GM19025 (cell line): ENCODE measurements around the gene SHMT2.

Experiments
- ATAC-seq: cut with Tn5 transposase; IDR thresholded peaks from one replicate; pipeline ENCODE4 v1.9.1; 2021; ENCODE audit warnings: mild to moderate bottlenecking, low read depth, moderate library complexity; ENCODE audit not compliant: unreplicated experiment

SHMT2 gene

DNA sequence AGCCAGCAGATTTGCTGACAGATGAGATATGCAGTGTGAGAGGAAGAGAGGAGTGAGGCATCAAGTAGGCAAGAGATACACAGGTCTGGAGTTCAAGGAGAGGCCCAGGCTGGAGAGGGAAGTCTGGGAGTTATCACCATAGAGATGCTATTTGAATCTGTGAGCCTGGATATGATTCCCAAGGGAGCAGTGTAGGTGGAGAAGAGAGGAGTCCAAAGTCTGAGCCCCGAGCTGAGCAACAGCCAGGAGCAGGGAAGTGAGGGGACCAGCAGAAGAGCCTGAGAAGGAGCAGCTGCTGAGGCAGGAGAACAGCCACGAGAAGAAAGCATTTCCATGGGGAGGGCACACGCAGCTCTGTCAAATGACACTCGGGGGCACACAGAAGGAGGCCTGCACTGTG lies 33.1 kb upstream of the SHMT2 start:
- ATAC-seq, result no peak

DNA sequence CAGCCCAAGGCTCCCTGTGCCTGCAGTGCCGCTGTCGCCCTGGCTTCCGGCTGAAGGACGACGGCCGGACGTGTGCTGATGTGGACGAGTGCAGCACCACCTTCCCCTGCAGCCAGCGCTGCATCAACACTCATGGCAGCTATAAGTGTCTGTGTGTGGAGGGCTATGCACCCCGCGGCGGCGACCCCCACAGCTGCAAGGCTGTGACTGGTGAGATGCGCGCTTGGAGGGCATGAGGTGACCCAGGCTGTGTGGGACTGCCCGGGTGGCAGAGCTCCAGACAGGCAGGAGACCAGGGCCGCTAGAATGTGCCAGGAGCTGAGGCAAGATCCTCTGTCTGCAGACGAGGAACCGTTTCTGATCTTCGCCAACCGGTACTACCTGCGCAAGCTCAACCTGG lies 32.6 kb upstream of the SHMT2 start:
- no peak for ATAC-seq

DNA sequence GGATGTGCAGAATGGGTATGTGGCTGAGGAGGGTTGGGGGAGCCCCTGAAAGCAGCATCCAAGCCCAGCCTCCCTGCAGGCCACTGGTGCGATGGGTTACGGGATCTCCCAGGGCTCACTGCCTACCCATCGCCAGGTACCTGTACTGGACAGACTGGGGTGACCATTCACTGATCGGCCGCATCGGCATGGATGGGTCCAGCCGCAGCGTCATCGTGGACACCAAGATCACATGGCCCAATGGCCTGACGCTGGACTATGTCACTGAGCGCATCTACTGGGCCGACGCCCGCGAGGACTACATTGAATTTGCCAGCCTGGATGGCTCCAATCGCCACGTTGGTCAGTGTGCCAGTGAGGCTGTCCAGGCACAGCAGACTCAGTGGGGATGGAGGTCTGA lies 31.2 kb upstream of the SHMT2 start:
- ATAC-seq, result no peak

DNA sequence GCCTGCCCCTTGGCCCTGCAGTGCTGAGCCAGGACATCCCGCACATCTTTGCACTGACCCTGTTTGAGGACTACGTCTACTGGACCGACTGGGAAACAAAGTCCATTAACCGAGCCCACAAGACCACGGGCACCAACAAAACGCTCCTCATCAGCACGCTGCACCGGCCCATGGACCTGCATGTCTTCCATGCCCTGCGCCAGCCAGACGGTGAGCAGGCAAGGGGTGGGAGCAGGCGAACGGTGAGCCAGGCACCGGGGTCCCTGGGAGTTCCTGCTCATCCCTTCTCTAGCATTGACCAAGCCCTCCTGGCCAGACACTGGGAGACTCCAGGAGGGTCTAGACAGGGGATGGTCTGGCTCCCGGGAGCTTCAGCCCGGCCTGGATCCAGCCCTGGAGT lies 30.3 kb upstream of the SHMT2 start:
- no peak for ATAC-seq

DNA sequence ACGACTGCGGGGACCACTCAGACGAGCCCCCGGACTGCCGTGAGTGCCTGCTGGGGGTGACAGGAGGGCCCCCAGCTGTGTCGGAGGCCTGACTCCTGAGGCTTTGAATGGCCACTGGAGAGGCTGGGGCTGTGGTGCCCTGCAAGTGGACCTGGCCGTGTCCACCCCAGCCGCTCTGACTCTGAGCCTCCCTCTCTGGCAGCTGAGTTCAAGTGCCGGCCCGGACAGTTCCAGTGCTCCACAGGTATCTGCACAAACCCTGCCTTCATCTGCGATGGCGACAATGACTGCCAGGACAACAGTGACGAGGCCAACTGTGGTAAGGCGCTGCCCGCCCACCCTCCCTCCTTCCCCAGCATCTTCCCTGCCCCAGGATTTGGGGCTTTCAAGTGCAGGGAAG lies 29.0 kb upstream of the SHMT2 start:
- no peak for ATAC-seq

DNA sequence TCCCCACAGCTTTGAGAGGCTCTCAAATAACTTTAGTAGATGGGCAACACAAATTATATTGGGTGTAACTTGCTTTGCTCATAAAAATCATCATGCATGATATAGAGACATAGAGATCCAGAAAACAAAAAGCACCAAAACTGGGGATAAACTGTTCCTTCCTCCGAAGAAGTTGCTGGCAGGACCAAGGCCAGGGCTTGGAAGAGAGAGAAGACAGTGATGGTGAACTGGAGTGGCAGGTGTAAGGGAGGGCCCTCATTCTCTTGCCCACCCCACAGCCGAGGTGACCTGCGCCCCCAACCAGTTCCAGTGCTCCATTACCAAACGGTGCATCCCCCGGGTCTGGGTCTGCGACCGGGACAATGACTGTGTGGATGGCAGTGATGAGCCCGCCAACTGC lies 28.3 kb upstream of the SHMT2 start:
- no peak for ATAC-seq

DNA sequence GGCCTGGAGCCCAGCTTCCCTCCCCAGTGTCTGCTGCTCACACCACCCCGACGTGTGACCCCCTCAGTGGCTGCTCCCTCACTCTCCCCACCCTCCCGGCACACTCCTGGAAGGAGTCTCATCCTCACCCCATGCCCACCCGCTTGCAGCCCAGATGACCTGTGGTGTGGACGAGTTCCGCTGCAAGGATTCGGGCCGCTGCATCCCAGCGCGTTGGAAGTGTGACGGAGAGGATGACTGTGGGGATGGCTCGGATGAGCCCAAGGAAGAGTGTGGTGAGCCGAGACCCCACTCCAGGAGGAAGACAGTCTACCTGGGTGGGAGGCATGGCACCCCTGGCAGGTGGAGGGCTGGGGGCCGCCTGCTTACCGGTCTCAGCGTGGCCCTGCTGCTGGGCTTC lies 27.9 kb upstream of the SHMT2 start:
- ATAC-seq, result no peak

DNA sequence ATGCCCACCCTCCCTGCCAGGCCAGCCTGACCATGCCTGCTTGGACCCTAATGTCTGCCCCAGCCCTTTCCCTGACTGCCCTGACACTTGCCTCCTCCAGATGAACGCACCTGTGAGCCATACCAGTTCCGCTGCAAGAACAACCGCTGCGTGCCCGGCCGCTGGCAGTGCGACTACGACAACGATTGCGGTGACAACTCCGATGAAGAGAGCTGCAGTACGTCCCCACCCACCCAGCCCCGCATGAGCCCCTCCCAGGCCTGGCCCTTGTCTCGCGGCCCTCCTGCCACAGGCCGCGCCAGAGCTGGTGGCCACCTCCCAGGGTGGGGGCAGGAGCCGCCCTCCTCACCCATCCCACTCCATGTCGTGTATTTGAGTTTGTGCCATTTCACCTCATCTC lies 27.2 kb upstream of the SHMT2 start:
- ATAC-seq, result no peak

DNA sequence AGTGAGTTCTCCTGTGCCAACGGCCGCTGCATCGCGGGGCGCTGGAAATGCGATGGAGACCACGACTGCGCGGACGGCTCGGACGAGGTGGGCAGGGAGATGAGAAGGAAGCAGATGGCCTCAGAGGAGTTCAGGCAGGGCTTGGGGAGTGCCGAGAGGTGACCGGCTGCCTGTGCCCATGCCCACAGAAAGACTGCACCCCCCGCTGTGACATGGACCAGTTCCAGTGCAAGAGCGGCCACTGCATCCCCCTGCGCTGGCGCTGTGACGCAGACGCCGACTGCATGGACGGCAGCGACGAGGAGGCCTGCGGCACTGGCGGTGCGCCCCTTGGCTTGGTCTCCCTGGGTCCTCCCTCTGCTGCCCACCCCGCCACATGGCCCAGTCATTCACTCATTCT lies 26.3 kb upstream of the SHMT2 start:
- no peak for ATAC-seq

DNA sequence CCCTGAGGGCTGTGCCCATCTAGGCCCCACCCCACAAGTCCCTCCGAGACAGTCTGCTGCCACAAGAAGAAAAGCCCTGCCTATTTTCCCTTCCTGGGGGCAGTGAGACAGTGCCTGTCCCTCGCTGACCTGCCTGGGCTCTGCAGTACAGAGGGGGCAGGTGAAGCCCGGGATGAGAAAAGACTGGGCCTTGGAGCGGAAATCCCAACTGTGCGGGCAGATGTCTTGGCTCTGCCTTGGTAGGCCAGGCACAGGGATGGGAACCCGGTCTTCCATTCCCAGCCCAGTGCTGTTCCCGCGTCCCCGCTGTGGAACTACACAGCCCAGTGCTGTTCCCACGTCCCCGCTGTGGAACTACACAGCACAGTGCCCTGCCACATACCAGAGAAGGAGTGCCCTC lies 25.7 kb upstream of the SHMT2 start:
- no peak for ATAC-seq

DNA sequence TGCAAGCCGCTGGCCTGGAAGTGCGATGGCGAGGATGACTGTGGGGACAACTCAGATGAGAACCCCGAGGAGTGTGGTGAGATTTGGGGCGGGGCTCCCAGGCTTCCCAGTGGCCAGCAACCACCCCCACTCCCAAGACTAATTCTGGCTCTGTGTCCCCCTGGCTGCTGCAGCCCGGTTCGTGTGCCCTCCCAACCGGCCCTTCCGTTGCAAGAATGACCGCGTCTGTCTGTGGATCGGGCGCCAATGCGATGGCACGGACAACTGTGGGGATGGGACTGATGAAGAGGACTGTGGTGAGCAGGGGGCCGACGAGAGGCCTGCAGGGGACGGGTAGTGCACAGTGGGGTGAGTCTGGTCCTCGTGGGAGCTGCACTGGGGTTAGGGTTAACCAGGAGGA lies 25.1 kb upstream of the SHMT2 start:
- no peak for ATAC-seq

DNA sequence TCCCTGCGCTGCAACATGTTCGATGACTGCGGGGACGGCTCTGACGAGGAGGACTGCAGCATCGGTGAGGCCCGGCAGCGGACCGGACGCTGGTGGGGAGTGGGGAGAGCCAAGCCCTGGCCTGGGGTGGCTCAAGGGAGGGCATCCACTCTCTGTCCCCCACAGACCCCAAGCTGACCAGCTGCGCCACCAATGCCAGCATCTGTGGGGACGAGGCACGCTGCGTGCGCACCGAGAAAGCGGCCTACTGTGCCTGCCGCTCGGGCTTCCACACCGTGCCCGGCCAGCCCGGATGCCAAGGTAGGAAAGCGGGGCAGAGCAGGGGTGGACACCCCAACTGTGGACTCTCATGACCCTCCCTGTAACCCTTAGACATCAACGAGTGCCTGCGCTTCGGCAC lies 24.3 kb upstream of the SHMT2 start:
- no peak for ATAC-seq

DNA sequence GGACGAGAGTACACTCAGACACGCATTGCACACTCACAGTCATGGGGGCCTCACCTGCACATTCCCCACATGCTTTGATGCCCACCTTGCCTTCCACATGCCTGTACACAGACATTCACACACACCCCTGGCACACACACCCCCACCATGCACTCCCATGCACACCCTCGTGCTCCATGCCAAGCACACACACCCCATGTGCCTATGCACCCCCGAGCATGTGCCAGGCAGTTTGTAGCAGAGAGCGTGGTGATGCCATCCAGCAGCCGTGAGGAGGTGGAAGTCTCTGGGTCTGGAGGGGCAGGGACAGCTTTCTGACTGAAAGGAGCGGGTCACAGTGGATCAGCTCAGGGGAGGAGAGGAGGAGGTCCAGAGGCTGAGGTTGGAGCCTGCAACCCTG lies 23.6 kb upstream of the SHMT2 start:
- ATAC-seq, result no peak

DNA sequence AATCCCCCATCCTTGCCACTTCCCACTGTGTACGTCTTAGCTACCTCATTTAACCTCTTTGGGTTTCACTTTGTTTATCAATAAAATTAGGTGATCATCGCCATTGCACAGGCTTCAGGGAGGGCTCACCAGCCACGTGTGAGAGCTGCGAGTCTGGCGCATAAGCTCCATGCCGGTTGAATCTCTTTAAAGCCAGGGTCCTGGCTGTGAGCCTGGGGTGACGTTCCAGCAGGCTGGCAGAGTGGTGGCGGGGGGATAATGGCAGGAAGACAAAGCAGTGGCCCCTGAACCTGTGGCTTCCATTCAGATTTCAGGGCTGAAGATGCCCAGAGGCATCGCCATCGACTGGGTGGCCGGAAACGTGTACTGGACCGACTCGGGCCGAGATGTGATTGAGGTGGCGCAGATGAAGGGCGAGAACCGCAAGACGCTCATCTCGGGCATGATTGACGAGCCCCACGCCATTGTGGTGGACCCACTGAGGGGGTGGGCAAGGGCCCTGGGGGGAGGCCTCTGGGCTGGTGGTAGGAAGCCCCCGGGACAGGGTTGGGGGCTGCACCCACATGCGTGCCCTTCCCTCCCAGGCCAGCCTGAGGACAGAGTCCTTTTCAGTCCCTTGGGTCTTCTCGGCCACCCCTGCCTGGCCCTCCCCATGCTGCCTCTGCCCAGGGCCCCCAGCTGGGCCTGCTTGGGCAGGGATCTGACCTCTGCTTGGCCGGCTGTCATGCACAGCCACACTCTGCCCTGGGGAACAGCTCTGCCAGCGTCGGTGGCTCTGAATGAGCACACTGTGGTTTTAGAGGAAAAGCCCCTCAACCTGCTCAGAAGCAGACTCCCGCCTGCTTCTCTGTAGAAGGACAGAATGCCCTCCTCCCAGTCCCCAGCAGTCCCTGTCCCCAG lies 21.5 kb upstream of the SHMT2 start:
- ATAC-seq, result no peak

DNA sequence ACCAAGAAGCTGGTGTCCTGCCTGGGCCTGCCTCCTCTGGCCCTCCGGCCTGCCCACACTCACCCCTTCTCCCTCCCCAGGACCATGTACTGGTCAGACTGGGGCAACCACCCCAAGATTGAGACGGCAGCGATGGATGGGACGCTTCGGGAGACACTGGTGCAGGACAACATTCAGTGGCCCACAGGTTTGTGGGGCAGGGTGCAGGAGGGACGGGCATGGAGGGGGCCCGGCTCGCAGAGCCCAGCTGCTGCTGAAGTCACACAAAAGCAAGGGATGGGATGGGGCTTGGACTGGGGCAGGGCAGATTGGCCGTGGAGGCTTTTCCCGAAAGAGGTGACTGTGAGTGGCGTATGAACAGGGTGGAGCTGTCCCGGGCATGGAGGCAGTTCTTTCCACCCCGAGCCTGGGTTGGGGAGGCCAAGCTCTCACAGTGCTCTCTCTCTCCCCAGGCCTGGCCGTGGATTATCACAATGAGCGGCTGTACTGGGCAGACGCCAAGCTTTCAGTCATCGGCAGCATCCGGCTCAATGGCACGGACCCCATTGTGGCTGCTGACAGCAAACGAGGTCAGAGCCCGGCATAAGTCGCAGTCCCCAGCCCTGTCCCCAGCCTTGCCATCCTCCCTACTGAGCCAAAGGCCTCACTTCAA lies 20.8 kb upstream of the SHMT2 start:
- ATAC-seq, result no peak

DNA sequence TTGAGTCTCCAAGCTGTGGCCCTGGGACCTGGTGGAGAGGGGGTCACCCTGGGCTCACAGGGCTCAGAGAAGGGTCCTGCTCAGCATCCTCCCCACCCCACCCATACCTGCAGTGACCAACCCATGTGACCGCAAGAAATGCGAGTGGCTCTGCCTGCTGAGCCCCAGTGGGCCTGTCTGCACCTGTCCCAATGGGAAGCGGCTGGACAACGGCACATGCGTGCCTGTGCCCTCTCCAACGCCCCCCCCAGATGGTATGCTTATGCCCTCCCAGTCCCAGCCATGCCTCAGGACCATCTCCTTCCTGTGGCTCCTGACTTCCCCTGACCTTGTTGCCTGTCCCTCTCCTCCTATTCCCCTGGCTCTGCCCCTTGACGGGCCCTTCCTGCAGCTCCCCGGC lies 19.6 kb upstream of the SHMT2 start:
- ATAC-seq, result no peak

DNA sequence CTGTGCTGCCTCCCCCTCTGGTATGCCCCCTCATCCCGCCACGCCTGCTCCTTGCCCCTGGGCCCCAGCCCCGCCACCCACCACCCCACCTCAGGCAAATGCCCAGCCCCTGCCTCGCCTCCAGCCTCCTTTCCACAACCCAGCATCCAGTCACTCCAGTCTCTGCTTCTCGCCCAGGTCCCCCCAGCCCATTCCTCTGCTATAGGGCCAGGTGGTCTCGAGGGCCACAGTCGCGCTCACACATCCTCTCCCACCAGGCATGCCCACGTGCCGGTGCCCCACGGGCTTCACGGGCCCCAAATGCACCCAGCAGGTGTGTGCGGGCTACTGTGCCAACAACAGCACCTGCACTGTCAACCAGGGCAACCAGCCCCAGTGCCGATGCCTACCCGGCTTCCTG lies 19.1 kb upstream of the SHMT2 start:
- ATAC-seq, result no peak

DNA sequence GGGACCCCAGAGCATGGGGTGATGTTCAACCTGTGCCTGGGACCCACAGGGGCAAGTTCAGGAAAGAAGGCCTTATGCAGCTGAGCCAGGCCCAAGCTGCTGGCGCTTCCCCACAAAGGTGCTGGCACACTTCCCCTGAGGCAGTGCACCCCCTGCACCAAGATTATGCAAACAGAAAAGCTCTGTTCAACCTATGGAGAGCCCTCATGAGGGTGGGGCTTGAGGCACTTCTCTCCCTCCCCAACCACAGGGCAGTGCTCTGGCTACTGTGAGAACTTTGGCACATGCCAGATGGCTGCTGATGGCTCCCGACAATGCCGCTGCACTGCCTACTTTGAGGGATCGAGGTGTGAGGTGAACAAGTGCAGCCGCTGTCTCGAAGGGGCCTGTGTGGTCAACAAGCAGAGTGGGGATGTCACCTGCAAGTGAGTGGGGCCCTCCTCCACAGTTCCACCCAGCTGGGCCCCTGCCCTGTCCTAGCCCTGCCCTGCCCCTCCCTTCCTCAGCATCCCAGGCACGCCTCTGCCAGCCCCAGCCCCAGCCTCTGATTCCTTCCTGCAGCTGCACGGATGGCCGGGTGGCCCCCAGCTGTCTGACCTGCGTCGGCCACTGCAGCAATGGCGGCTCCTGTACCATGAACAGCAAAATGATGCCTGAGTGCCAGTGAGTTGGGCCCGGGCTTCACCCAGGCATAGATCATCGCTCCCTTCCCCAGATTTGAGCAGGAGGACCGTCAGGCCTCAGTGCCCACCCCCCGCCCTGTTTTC lies 18.4 kb upstream of the SHMT2 start:
- no peak for ATAC-seq

DNA sequence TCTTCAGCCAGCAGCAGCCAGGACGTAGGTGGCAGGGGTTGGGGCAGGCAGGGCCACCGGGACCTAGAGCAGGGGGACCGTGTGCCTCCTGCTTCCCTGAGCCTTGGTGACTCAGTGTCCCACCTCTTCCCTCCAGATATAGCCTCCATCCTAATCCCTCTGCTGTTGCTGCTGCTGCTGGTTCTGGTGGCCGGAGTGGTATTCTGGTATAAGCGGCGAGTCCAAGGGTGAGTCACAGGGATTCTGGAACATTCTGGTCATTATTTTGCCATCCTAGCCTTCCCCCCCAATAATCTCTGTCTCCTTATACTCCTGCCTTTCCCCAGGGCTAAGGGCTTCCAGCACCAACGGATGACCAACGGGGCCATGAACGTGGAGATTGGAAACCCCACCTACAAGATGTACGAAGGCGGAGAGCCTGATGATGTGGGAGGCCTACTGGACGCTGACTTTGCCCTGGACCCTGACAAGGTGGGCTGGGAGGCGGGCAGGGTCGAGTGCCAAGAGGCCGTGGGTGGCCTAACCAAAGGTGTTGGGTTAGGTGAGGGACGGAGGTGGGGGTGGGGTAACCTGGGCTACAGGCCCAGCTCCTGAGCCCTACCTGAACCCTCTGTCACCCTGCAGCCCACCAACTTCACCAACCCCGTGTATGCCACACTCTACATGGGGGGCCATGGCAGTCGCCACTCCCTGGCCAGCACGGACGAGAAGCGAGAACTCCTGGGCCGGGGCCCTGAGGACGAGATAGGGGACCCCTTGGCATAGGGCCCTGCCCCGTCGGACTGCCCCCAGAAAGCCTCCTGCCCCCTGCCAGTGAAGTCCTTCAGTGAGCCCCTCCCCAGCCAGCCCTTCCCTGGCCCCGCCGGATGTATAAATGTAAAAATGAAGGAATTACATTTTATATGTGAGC lies 17.5 kb upstream of the SHMT2 start:
- no peak for ATAC-seq

DNA sequence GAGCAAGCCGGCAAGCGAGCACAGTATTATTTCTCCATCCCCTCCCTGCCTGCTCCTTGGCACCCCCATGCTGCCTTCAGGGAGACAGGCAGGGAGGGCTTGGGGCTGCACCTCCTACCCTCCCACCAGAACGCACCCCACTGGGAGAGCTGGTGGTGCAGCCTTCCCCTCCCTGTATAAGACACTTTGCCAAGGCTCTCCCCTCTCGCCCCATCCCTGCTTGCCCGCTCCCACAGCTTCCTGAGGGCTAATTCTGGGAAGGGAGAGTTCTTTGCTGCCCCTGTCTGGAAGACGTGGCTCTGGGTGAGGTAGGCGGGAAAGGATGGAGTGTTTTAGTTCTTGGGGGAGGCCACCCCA lies 16.8 kb upstream of the SHMT2 start:
- ATAC-seq, result no peak
